ENCODE data around the gene PCDHGA1. TPM values are rescaled to one million over a fixed set of nuclear protein-coding genes. Genes with fewer than 3 reads are reported as not detected.

Gene PCDHGA1
- total and polyA plus RNA-seq, 9 of the 15 experiments (the other 6 are each of a cell fraction or from before 2014, with no cell fraction given): 0.05 to 0.26 (median 0.18) TPM; not detected in 2

DNA sequence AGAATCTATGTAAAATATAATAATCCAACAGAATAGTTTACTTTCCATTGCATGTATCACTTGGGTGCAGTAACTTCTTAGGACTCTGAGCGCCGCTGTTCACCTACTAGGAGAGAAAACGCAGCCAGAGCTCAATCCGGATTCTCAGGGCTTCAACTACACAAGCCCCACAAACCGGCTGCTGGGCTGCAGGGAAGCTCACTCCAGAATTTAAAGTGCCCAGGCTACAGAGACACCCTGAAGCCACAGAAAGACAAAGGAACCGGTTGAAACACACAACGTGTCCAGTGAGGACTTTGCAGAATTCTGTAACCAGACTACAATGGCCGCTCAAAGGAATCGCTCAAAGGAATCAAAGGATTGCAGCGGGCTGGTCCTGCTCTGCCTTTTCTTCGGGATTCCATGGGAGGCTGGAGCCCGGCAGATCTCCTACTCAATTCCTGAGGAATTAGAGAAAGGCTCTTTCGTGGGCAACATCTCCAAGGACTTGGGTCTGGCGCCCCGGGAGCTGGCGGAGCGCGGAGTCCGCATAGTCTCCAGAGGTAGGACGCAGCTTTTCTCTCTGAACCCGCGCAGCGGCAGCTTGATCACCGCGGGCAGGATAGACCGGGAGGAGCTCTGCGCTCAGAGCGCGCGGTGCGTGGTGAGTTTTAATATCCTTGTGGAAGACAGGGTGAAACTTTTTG, 82.7 kb downstream of the PCDHGA1 start, which contains the start of gene PCDHGA10 (continued):
- no peak for TF ChIP-seq ZNF76 (CRISPR knock-in tag; IDR thresholded peaks at IDR 0.05; ENCODE audit: borderline replicate concordance)
- TF ChIP-seq NRF1 (conservative IDR thresholded peaks at IDR 0.05 in 1 of 2, IDR thresholded peaks at IDR 0.05 in 1 of 2): peak; percentile 33 to 37; a peak in 2 of 4 replicates
- no peak for TF ChIP-seq TAF1 (IDR thresholded peaks at IDR 0.05; ENCODE audit: control insufficient read depth, extremely low read depth, insufficient read depth, low read length, severe bottlenecking)
- peak; percentile 95 for TF ChIP-seq ZSCAN29 (IDR thresholded peaks at IDR 0.05)
- no peak for TF ChIP-seq ZNF57 (CRISPR knock-in tag; IDR thresholded peaks at IDR 0.05)
- TF ChIP-seq, protein P1, sequence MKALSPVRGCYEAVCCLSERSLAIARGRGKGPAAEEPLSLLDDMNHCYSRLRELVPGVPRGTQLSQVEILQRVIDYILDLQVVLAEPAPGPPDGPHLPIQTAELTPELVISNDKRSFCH (CRISPR knock-in tag; IDR thresholded peaks at IDR 0.05): no peak
- TF ChIP-seq, protein P1 (tag; IDR thresholded peaks at IDR 0.05): no peak
- TF ChIP-seq MXI1 (IDR thresholded peaks at IDR 0.05; ENCODE audit: low read depth, low read length): no peak

DNA sequence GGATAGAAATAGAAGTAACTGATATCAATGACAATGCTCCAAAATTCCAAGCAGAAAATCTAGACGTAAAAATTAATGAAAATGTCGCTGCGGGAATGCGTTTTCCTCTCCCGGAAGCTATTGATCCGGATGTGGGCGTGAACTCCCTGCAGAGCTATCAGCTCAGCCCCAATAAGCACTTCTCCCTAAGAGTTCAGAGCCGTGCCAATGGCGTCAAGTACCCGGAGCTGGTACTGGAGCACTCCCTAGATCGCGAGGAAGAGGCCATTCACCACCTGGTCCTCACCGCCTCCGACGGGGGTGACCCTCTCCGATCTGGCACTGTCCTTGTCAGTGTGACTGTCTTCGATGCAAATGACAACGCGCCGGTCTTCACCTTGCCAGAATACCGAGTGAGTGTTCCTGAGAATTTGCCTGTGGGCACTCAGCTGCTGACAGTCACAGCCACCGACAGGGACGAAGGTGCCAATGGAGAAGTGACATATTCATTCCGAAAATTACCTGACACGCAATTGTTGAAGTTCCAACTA, 83.3 kb downstream of the PCDHGA1 start:
- no peak for FAIRE-seq
- Histone ChIP-seq H3K27ac (ENCODE audit: extremely low read depth, low read depth, low read length) (no peak overlapping the region), H2AFZ (ENCODE audit: low read depth, low read length) (peak overlapping the region; percentile 69; the same call in 1 of the 2 replicates), H3K4me3 (0 out of 2 replicates have a peak overlapping the region, but pooled peaks have one; percentile 21), H4K20me1 (replicated peaks; ENCODE audit: control insufficient read depth, insufficient read depth, low read length) (no peaks in the 10 kb centered on the region), H3K9ac (ENCODE audit: insufficient read depth in 1 of 2, low read depth in 2 of 2, low read length in 2 of 2) (no peak overlapping the region), H3K4me1 (replicated peaks in 1 of 2; ENCODE audit: control insufficient read depth in 2 of 2, insufficient read depth in 2 of 2, low read length in 2 of 2) (peaks cover 0 to 27% of the 10 kb centered on the region in 2 experiments; a peak in 2 of 5 replicates), H3K79me2 (ENCODE audit: control insufficient read depth, insufficient read depth, low read length) (no peaks in the 10 kb centered on the region), H3K9me3 (replicated peaks; ENCODE audit: control insufficient read depth, insufficient read depth, low read depth, low read length) (no peaks in the 10 kb centered on the region; the same call in 1 of the 2 replicates), H3K27me3 (ENCODE audit: control insufficient read depth in 2 of 2, insufficient read depth in 2 of 2, low read length in 2 of 2) (peaks cover 7 to 33% of the 10 kb centered on the region in 2 experiments; a peak in 4 of 5 replicates), H3K36me3 (ENCODE audit: control insufficient read depth, insufficient read depth, low read length) (no peaks in the 10 kb centered on the region), H3K4me2 (ENCODE audit: insufficient read depth, low read length) (peak overlapping the region; percentile 21), H3K9me1 (ENCODE audit: control insufficient read depth, insufficient read depth, low read length) (no peaks in the 10 kb centered on the region)
- POLR2A ChIA-PET: interaction anchor here (0.8 to 1.9 kb wide), 3 partner anchors 8 to 262 kb away, joined by 4 to 7 read pairs (median 4); partner anchors contain the start of gene PCDHGA11
- no peak for DNase-seq (ENCODE audit: extremely low read depth in 1 of 4, low spot score in 3 of 4)
- in situ Hi-C loops (cut with MboI): no loop called here
- BruUV-seq (replicated peaks): no TSS peak
- 9% methylated on average over 25 of the region's 25 CpGs for WGBS (ENCODE audit: insufficient coverage, low coverage, missing lambda C conversion rate)
- intact Hi-C loops (cut with micrococcal nuclease): loop anchor here (5.0 kb wide), 1 partner anchor 109 kb away; no protein-coding TSS in a partner anchor
- CTCF ChIA-PET (ENCODE audit: low intra/inter-chr PET ratio): interaction anchor here (0.6 to 1.5 kb wide), 3 partner anchors 125 to 400 kb away, joined by 3 to 4 read pairs (median 3); no protein-coding TSS in a partner anchor
- TF ChIP-seq ZNF224 (CRISPR knock-in tag; IDR thresholded peaks at IDR 0.05) (no peak), PTTG1 (tag; IDR thresholded peaks at IDR 0.05; ENCODE audit: low read depth) (no peak), ERF (CRISPR knock-in tag; IDR thresholded peaks at IDR 0.05) (no peak)
- TF ChIP-seq, protein P2, sequence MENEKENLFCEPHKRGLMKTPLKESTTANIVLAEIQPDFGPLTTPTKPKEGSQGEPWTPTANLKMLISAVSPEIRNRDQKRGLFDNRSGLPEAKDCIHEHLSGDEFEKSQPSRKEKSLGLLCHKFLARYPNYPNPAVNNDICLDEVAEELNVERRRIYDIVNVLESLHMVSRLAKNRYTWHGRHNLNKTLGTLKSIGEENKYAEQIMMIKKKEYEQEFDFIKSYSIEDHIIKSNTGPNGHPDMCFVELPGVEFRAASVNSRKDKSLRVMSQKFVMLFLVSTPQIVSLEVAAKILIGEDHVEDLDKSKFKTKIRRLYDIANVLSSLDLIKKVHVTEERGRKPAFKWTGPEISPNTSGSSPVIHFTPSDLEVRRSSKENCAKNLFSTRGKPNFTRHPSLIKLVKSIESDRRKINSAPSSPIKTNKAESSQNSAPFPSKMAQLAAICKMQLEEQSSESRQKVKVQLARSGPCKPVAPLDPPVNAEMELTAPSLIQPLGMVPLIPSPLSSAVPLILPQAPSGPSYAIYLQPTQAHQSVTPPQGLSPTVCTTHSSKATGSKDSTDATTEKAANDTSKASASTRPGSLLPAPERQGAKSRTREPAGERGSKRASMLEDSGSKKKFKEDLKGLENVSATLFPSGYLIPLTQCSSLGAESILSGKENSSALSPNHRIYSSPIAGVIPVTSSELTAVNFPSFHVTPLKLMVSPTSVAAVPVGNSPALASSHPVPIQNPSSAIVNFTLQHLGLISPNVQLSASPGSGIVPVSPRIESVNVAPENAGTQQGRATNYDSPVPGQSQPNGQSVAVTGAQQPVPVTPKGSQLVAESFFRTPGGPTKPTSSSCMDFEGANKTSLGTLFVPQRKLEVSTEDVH (IDR thresholded peaks at IDR 0.05; ENCODE audit: low read depth, partially characterized antibody): no peak
- ATAC-seq: no peak

Data from K562 (cell line).